ENCODE measurements around the gene INPP5D. TPM values are rescaled to one million over a fixed set of nuclear protein-coding genes. Genes with fewer than 3 reads are reported as not detected.

The INPP5D gene
- total and polyA plus RNA-seq, 4 donors: 7.6 to 26.1 (median 25.3) TPM

DNA sequence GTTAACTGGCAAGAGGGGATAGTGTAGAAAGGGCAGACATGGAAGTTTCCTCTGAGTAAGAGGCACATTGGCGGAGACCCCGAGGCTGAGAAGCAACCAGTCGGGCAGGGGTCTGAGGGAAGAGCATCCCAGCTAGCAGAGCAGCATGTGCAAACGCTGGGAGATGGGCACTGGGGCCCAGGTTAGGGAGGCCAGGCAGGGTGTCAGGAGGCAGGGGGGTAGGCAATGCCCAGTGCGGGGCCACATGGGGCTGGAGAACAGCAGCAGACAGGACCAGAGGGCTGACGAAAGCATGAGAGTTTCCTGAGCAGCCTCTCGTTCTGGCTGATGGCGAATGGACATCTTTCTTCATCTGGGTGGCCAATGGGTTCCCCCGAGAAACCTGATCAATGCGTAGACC, 88.2 kb downstream of the INPP5D start:
- Histone ChIP-seq H3K36me3 (ENCODE audit: control insufficient read depth in 4 of 4, insufficient read depth in 4 of 4, low read length in 4 of 4) (peaks cover 0 to 31% (median 0%) of the 10 kb centered on the region in 4 donors), H3K27me3 (ENCODE audit: control insufficient read depth in 3 of 3, insufficient read depth in 3 of 3, low read length in 2 of 3) (no peaks in the 10 kb centered on the region), H3K4me3 (no peak overlapping the region), H3K4me1 (ENCODE audit: control insufficient read depth in 5 of 5, insufficient read depth in 5 of 5, low read length in 5 of 5) (peaks cover 0 to 2% (median 0%) of the 10 kb centered on the region in 5 donors), H3K27ac (ENCODE audit: low read depth in 1 of 2, low read length in 1 of 2) (no peak overlapping the region), H3K9me3 (ENCODE audit: control insufficient read depth in 4 of 4, insufficient read depth in 3 of 4, low read length in 3 of 4) (peaks cover 0 to 2% (median 0%) of the 10 kb centered on the region in 4 donors), H3K9ac (ENCODE audit: insufficient read depth in 1 of 2, low read length in 2 of 2) (no peak overlapping the region)
- TF ChIP-seq, protein P1, sequence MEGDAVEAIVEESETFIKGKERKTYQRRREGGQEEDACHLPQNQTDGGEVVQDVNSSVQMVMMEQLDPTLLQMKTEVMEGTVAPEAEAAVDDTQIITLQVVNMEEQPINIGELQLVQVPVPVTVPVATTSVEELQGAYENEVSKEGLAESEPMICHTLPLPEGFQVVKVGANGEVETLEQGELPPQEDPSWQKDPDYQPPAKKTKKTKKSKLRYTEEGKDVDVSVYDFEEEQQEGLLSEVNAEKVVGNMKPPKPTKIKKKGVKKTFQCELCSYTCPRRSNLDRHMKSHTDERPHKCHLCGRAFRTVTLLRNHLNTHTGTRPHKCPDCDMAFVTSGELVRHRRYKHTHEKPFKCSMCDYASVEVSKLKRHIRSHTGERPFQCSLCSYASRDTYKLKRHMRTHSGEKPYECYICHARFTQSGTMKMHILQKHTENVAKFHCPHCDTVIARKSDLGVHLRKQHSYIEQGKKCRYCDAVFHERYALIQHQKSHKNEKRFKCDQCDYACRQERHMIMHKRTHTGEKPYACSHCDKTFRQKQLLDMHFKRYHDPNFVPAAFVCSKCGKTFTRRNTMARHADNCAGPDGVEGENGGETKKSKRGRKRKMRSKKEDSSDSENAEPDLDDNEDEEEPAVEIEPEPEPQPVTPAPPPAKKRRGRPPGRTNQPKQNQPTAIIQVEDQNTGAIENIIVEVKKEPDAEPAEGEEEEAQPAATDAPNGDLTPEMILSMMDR (IDR thresholded peaks at IDR 0.05; ENCODE audit: control extremely low read depth, extremely low read depth): no peak
- WGBS, 2 donors: 87 to 89% methylated on average over 10 of the region's 10 CpGs
- DNase-seq (no peak), ATAC-seq (ENCODE audit: insufficient read depth, low FRiP score) (no peak)

- TF ChIP-seq, protein P1 (IDR thresholded peaks at IDR 0.05; ENCODE audit: control extremely low read depth, extremely low read depth): no peak
- 36 to 80% methylated on average over 5 of the region's 5 CpGs for WGBS, 2 donors
- H3K4me1 ChIP-seq (ENCODE audit: control insufficient read depth in 5 of 5, insufficient read depth in 5 of 5, low read length in 5 of 5): peaks cover 0 to 2% (median 0%) of the 10 kb centered on the region in 5 donors
- DNase-seq (peak; percentile 29 to 53 (median 40)), ATAC-seq (ENCODE audit: insufficient read depth, low FRiP score) (no peak)
- no peak overlapping the region for H3K27ac ChIP-seq (ENCODE audit: low read depth in 1 of 2, low read length in 1 of 2)
- H3K9me3 ChIP-seq (ENCODE audit: control insufficient read depth in 4 of 4, insufficient read depth in 3 of 4, low read length in 3 of 4): peaks cover 0 to 2% (median 0%) of the 10 kb centered on the region in 4 donors
- no peak overlapping the region for H3K4me3 ChIP-seq
- no peak overlapping the region for H3K9ac ChIP-seq (ENCODE audit: insufficient read depth in 1 of 2, low read length in 2 of 2)
- no peaks in the 10 kb centered on the region for H3K27me3 ChIP-seq (ENCODE audit: control insufficient read depth in 3 of 3, insufficient read depth in 3 of 3, low read length in 2 of 3)
- peaks cover 0 to 26% (median 0%) of the 10 kb centered on the region in 4 donors for H3K36me3 ChIP-seq (ENCODE audit: control insufficient read depth in 4 of 4, insufficient read depth in 4 of 4, low read length in 4 of 4)
Observed at GRCh38 chr2:233152541-233152940, 92.4 kb downstream of the INPP5D start.

- WGBS, 2 donors: 88 to 90% methylated on average over 9 of the region's 9 CpGs
- Histone ChIP-seq H3K9ac (ENCODE audit: insufficient read depth in 1 of 2, low read length in 2 of 2) (no peak overlapping the region), H3K4me3 (no peak overlapping the region), H3K9me3 (ENCODE audit: control insufficient read depth in 4 of 4, insufficient read depth in 3 of 4, low read length in 3 of 4) (peaks cover 0 to 2% (median 0%) of the 10 kb centered on the region in 4 donors), H3K27me3 (ENCODE audit: control insufficient read depth in 3 of 3, insufficient read depth in 3 of 3, low read length in 2 of 3) (no peaks in the 10 kb centered on the region), H3K27ac (ENCODE audit: low read depth in 1 of 2, low read length in 1 of 2) (no peak overlapping the region), H3K36me3 (ENCODE audit: control insufficient read depth in 4 of 4, insufficient read depth in 4 of 4, low read length in 4 of 4) (peaks cover 0 to 20% (median 0%) of the 10 kb centered on the region in 4 donors), H3K4me1 (ENCODE audit: control insufficient read depth in 5 of 5, insufficient read depth in 5 of 5, low read length in 5 of 5) (peaks cover 0 to 2% (median 0%) of the 10 kb centered on the region in 5 donors)
- ATAC-seq (ENCODE audit: insufficient read depth, low FRiP score) (no peak), DNase-seq (no peak)
- TF ChIP-seq, protein P1 (IDR thresholded peaks at IDR 0.05; ENCODE audit: control extremely low read depth, extremely low read depth): no peak
Observed at GRCh38 chr2:233153146-233153798, 93.1 kb downstream of the INPP5D start.

Data from lung (tissue), 12 donors.